ENCODE measurements around the gene HOXD3. TPM values are rescaled to one million over a fixed set of nuclear protein-coding genes. Genes with fewer than 3 reads are reported as not detected.

Gene HOXD3
- total RNA-seq, 4 donors from 2014 or later, result 2.0 to 9.1 (median 8.3) TPM

GRCh38 chr2:176192351-176192750, 35.2 kb downstream of the HOXD3 start:
- Histone ChIP-seq H3K27ac (no peak overlapping the region), H3K9me3 (no peaks in the 10 kb centered on the region), H3K27me3 (no peaks in the 10 kb centered on the region), H3K36me3 (no peaks in the 10 kb centered on the region), H3K4me1 (peaks cover 0 to 16% (median 6%) of the 10 kb centered on the region in 4 donors), H3K4me3 (no peak overlapping the region)
- DNase-seq, result no peak
- TF ChIP-seq POLR2A (IDR thresholded peaks at IDR 0.05) (no peak), CTCF (IDR thresholded peaks at IDR 0.05) (no peak)

GRCh38 chr2:176193048-176193447, 35.9 kb downstream of the HOXD3 start:
- H3K4me3 ChIP-seq, result no peak overlapping the region
- peaks cover 0 to 16% (median 6%) of the 10 kb centered on the region in 4 donors for H3K4me1 ChIP-seq
- no peaks in the 10 kb centered on the region for H3K36me3 ChIP-seq

GRCh38 chr2:176199902-176200301, 42.8 kb downstream of the HOXD3 start:
- no peaks in the 10 kb centered on the region for H3K4me1 ChIP-seq
- no peak overlapping the region for H3K27ac ChIP-seq
- H3K27me3 ChIP-seq, result no peaks in the 10 kb centered on the region
- H3K9me3 ChIP-seq, result no peaks in the 10 kb centered on the region
- DNase-seq, result no peak
- TF ChIP-seq CTCF (IDR thresholded peaks at IDR 0.05) (no peak), POLR2A (IDR thresholded peaks at IDR 0.05) (no peak)
- H3K36me3 ChIP-seq, result no peaks in the 10 kb centered on the region
- H3K4me3 ChIP-seq, result no peak overlapping the region

More at GRCh38 chr2:176193048-176193447, 35.9 kb downstream of the HOXD3 start:
- Histone ChIP-seq H3K27me3 (no peaks in the 10 kb centered on the region), H3K9me3 (no peaks in the 10 kb centered on the region), H3K27ac (no peak overlapping the region)
- DNase-seq, result no peak
- TF ChIP-seq CTCF (IDR thresholded peaks at IDR 0.05) (no peak), POLR2A (IDR thresholded peaks at IDR 0.05) (no peak)

- no peak for DNase-seq
- Histone ChIP-seq H3K4me1 (no peaks in the 10 kb centered on the region), H3K27me3 (no peaks in the 10 kb centered on the region), H3K27ac (no peak overlapping the region), H3K9me3 (no peaks in the 10 kb centered on the region), H3K4me3 (no peak overlapping the region), H3K36me3 (no peaks in the 10 kb centered on the region)
- TF ChIP-seq POLR2A (IDR thresholded peaks at IDR 0.05) (no peak), CTCF (IDR thresholded peaks at IDR 0.05) (no peak)
Measured at GRCh38 chr2:176200971-176201370, 43.9 kb downstream of the HOXD3 start.

GRCh38 chr2:176202491-176202890, 45.4 kb downstream of the HOXD3 start:
- Histone ChIP-seq H3K27me3 (no peaks in the 10 kb centered on the region), H3K36me3 (no peaks in the 10 kb centered on the region), H3K4me1 (no peaks in the 10 kb centered on the region), H3K27ac (no peak overlapping the region), H3K9me3 (no peaks in the 10 kb centered on the region), H3K4me3 (no peak overlapping the region)
- no peak for DNase-seq
- TF ChIP-seq POLR2A (IDR thresholded peaks at IDR 0.05) (no peak), CTCF (IDR thresholded peaks at IDR 0.05) (no peak)

- TF ChIP-seq POLR2A (IDR thresholded peaks at IDR 0.05) (no peak), CTCF (IDR thresholded peaks at IDR 0.05) (no peak)
- H3K36me3 ChIP-seq, result no peaks in the 10 kb centered on the region
- H3K4me3 ChIP-seq, result no peak overlapping the region
- no peak for DNase-seq
- H3K27me3 ChIP-seq, result no peaks in the 10 kb centered on the region
- H3K9me3 ChIP-seq, result no peaks in the 10 kb centered on the region
- no peaks in the 10 kb centered on the region for H3K4me1 ChIP-seq
- no peak overlapping the region for H3K27ac ChIP-seq
Measured at GRCh38 chr2:176205126-176205525, 48.0 kb downstream of the HOXD3 start.

All from Peyer's patch (tissue), 4 donors.